IMR-90 (cell line): ENCODE measurements around the gene ANO2.

Source experiments
- BHLHE40 ChIP-seq: fragments of 150-350 bp; IDR thresholded peaks from 2 replicates; pipeline ENCODE4 v1.6.1; 2016; ENCODE audit warnings: mild to moderate bottlenecking, low read depth, low read length
- CEBPB ChIP-seq: IDR thresholded peaks from 2 replicates; pipeline ENCODE4 v1.6.1; 2012; ENCODE audit warnings: low read depth, low read length, improper control_type of control experiment
- CTCF ChIP-seq: conservative IDR thresholded peaks from 2 replicates; pipeline ENCODE4 v1.5.1; 2012; ENCODE audit warnings: mild to moderate bottlenecking, low read depth, low read length, improper control_type of control experiment
- FOS ChIP-seq: fragments of 150-350 bp; IDR thresholded peaks from 2 replicates; pipeline ENCODE4 v1.6.1; 2016; ENCODE audit warnings: low read depth, low read length
- MAFK ChIP-seq: IDR thresholded peaks from 2 replicates; pipeline ENCODE4 v1.6.1; 2012; ENCODE audit warnings: low read depth, low read length, improper control_type of control experiment
- MAZ ChIP-seq: IDR thresholded peaks from 2 replicates; pipeline ENCODE4 v1.6.1; 2012; ENCODE audit warnings: low read depth, mild to moderate bottlenecking, low read length, improper control_type of control experiment, moderate library complexity, borderline replicate concordance
- MXI1 ChIP-seq: IDR thresholded peaks from 2 replicates; pipeline ENCODE4 v1.6.1; 2012; ENCODE audit warnings: low read depth, mild to moderate bottlenecking, low read length, moderate library complexity, borderline replicate concordance
- POLR2A ChIP-seq: IDR thresholded peaks from 2 replicates; pipeline ENCODE4 v1.6.1; 2012; ENCODE audit warnings: mild to moderate bottlenecking, low read depth, low read length
- RAD21 ChIP-seq: IDR thresholded peaks from 2 replicates; pipeline ENCODE4 v1.6.1; 2012; ENCODE audit warnings: low read length, improper control_type of control experiment
- RCOR1 ChIP-seq: IDR thresholded peaks from 2 replicates; pipeline ENCODE4 v1.6.1; 2012; ENCODE audit warnings: mild to moderate bottlenecking, low read length, improper control_type of control experiment; ENCODE audit not compliant: insufficient replicate concordance
- SMC3 ChIP-seq: fragments of 150-350 bp; IDR thresholded peaks from 2 replicates; pipeline ENCODE4 v1.6.1; 2016; ENCODE audit warnings: low read depth, mild to moderate bottlenecking, antibody characterized with exemption, low read length, moderate library complexity

- TF ChIP-seq CTCF (no peak), POLR2A (no peak), BHLHE40 (no peak), CEBPB (no peak), RAD21 (no peak), FOS (no peak), MAFK (no peak), RCOR1 (no peak), MXI1 (no peak), MAZ (no peak), SMC3 (no peak)
Observed at GRCh38 chr12:5902736-5903135, 42.3 kb downstream of the ANO2 start.
